ENCODE data around the gene FAM83C.

Gene FAM83C

DNA sequence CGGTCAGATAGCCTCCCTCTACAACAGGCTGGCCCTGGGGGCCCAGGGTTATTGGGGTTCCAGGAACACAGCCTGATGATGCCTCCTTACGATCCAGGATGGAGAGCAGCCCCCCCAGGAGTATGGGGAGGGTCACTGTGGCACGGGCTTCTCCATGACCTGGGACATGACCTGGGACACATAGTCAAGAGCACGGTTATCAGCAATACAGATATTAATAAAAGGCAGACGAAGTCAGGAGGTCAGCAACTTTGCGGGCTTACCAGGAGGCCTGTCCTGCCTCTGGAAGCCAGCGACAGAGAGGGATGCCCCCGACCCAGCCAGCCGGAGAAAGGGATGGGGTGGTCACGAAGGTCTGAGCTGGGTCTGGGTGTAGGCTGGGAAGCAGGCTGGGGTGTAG, 15.1 kb downstream of the FAM83C start:
- no peak for ATAC-seq (ENCODE audit: low read depth)
- Mint-ChIP-seq H3K27ac (peak overlapping the region; percentile 95), H3K9me3 (no peaks in the 10 kb centered on the region), H3K36me3 (peaks cover 17% of the 10 kb centered on the region), H3K4me1 (peaks cover 16% of the 10 kb centered on the region), H3K4me3 (peak overlapping the region; percentile 93), H3K27me3 (no peaks in the 10 kb centered on the region)
- DNase-seq (ENCODE audit: low spot score in 2 of 2), result no peak

DNA sequence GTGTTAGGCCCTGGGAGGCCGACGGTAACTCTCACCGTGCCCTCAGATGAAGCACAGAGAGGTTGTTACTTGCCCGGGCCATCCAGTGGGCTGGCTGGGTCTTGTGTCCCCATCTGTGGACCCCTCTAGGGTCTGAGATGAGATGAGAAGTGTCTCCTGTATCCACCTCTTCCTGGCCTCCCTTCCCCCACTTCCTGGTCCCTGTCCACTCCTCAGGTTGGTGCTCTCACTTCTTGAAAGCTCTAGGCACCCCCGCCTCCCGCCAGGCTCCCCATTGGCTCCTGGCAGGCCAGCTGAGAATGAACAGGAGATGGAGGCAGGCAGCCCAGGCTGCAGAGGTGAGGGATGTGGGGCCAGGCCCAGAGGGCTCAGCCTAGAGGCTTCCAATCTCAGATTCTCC, 15.8 kb downstream of the FAM83C start:
- H3K4me1 Mint-ChIP-seq, result peaks cover 15% of the 10 kb centered on the region
- H3K4me3 Mint-ChIP-seq, result peak overlapping the region; percentile 37
- ATAC-seq (ENCODE audit: low read depth) (no peak), DNase-seq (ENCODE audit: low spot score in 2 of 2) (no peak)
- H3K27ac Mint-ChIP-seq, result peak overlapping the region; percentile 95
- H3K36me3 Mint-ChIP-seq, result peaks cover 15% of the 10 kb centered on the region
- H3K9me3 Mint-ChIP-seq, result no peaks in the 10 kb centered on the region
- H3K27me3 Mint-ChIP-seq, result no peaks in the 10 kb centered on the region

DNA sequence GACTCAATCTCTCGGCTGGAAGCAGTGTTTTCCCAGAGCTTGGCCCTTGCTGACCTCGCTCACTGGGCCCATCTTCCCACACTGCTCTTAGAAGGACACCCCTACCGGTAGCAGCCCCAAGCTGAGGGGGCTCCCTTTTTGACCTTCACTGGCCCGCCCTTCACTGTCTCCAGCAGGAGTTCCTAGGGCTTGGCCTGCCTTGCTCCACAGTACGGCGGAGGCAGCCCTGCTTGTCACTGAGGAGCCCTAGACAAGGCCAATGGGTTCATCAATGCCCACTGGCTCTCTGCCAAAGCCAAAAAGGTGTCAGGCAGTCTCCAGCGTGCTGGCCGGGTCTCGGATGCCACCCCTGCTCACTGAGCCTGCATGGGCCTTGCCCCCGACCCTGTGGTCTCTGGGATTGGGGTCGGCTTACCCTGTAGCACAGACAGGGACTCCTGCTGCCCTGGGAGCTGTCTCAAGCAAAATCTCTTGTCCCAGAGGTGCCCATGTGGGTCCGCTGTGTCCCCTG, 16.4 kb downstream of the FAM83C start:
- no peak for DNase-seq (ENCODE audit: low spot score in 2 of 2)
- Mint-ChIP-seq H3K9me3 (no peaks in the 10 kb centered on the region), H3K4me1 (peaks cover 15% of the 10 kb centered on the region), H3K36me3 (peaks cover 21% of the 10 kb centered on the region), H3K4me3 (no peak overlapping the region), H3K27me3 (no peaks in the 10 kb centered on the region), H3K27ac (no peak overlapping the region)
- no peak for ATAC-seq (ENCODE audit: low read depth)

DNA sequence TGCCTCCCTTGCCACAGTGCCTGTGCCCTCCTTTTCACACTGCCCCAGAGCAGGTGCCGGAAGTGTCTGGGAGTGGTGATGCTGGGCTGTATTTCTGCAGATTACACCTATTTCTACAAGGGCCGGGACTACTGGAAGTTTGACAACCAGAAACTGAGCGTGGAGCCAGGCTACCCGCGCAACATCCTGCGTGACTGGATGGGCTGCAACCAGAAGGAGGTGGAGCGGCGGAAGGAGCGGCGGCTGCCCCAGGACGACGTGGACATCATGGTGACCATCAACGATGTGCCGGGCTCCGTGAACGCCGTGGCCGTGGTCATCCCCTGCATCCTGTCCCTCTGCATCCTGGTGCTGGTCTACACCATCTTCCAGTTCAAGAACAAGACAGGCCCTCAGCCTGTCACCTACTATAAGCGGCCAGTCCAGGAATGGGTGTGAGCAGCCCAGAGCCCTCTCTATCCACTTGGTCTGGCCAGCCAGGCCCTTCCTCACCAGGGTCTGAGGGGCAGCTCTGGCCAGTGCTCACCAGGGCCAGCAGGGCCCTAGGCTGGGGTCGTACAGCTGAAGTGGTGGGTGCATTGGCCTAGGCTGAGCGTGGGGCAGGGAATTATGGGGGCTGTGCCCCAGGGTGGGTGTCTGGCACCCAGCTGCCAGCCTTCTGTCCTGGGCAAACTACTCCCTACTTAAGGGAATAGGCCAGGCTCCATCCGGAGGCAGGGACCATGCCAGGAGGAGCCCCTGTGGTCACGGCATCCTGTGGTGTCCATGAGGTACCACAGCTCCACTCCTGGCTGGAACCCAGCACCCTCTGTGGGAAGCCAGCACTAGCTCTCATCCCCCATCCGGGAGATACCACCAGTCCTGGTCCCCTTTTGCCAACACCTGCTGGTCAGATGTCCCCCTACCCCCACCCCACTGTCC, 17.8 kb downstream of the FAM83C start:
- Mint-ChIP-seq H3K27ac (no peak overlapping the region), H3K9me3 (no peaks in the 10 kb centered on the region), H3K27me3 (no peaks in the 10 kb centered on the region), H3K4me1 (peaks cover 11% of the 10 kb centered on the region), H3K36me3 (peaks cover 16% of the 10 kb centered on the region), H3K4me3 (no peak overlapping the region)
- DNase-seq (ENCODE audit: low spot score in 2 of 2) (no peak), ATAC-seq (ENCODE audit: low read depth) (no peak)

DNA sequence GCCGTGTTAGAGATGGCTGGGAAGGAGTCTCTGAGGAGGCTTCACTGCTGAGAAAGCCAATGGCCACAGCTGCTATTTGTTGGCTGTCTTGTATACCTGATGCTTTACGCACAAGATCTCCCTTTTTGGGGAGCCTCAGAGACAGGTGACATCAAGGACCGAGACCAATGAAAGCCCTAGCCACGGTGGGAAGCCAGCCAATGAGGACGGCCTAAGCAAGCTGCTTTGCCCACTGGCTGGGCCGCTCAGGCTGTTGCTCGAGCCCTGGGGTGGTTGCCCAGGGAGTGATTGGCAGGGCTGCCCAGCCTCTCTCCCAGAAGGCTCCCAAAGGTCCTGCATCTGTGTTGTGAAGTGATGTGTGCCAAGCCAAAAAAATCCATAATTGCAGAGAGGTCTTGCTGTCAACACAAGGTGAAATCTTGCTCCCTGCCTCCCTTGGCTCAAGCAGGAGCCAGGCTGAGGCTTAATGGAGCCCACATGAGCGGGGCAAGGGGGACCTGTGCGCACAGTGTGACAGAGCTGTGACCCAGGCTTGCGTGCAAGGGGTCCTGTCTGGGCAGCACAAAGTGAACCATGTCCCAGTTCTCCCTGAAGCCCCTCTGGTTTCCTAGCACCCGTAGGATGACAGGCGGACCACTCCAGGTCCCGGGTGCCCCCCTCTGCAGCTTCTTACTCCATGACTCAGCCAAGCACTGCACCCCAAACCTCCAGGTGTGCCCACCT, 18.6 kb downstream of the FAM83C start:
- peaks cover 14% of the 10 kb centered on the region for H3K4me1 Mint-ChIP-seq
- H3K4me3 Mint-ChIP-seq, result no peak overlapping the region
- H3K27ac Mint-ChIP-seq, result no peak overlapping the region
- DNase-seq (ENCODE audit: low spot score in 2 of 2), result no peak
- H3K27me3 Mint-ChIP-seq, result no peaks in the 10 kb centered on the region
- no peaks in the 10 kb centered on the region for H3K9me3 Mint-ChIP-seq
- peaks cover 16% of the 10 kb centered on the region for H3K36me3 Mint-ChIP-seq
- no peak for ATAC-seq (ENCODE audit: low read depth)

DNA sequence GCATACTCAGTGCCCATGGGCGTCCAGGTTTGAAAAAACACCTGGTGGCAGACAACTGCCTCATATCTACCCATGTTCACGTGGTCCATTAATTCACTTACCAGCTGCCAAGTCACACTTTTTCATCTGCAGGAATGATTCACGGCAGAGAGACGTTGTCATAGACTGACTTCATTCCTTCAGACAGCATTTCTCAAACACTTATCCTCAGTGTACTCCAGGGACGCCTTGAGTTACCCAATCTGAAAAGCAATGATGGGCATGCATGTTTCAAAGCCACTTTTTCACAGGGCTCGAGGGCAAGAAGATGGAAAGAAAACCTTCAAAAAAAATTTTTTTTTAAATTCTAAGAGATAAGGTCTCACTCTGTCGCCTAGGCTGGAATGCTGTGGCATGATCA, 20.3 kb downstream of the FAM83C start:
- DNase-seq (ENCODE audit: low spot score in 2 of 2) (no peak), ATAC-seq (ENCODE audit: low read depth) (no peak)
- Mint-ChIP-seq H3K4me3 (no peak overlapping the region), H3K36me3 (peaks cover 17% of the 10 kb centered on the region), H3K27ac (no peak overlapping the region), H3K27me3 (no peaks in the 10 kb centered on the region), H3K4me1 (peaks cover 12% of the 10 kb centered on the region), H3K9me3 (no peaks in the 10 kb centered on the region)

DNA sequence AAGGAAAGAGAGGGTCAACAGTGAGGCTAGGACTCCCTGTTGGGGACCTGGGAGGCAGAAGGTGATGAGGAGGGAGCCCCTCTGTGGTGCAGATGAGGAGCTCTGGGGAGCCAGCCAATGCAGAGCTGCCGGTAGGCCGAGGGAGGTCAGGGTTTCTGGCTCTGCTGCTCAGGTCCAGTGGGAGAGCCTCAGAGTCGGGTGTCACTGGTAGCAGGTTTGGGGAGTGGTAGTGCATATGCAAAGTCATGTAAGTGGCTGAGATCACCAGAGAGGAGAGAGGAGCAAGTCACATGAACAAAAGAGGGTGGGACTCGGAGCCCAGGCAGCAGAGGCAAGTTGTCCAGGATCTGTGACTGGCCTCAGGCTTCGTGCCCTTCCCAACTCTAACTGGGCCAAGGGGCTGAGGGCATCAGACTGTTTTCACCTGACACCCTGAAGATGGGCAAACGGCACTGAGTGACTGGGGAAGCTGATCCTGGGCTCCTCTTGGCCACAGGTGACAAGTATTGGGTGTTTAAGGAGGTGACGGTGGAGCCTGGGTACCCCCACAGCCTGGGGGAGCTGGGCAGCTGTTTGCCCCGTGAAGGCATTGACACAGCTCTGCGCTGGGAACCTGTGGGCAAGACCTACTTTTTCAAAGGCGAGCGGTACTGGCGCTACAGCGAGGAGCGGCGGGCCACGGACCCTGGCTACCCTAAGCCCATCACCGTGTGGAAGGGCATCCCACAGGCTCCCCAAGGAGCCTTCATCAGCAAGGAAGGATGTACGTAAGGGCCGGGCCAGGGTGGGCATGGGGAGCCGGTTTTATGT, 20.9 kb downstream of the FAM83C start:
- DNase-seq (ENCODE audit: low spot score in 2 of 2), result no peak
- H3K27me3 Mint-ChIP-seq, result no peaks in the 10 kb centered on the region
- no peak overlapping the region for H3K27ac Mint-ChIP-seq
- peaks cover 12% of the 10 kb centered on the region for H3K4me1 Mint-ChIP-seq
- no peak for ATAC-seq (ENCODE audit: low read depth)
- no peaks in the 10 kb centered on the region for H3K9me3 Mint-ChIP-seq
- H3K36me3 Mint-ChIP-seq, result peaks cover 23% of the 10 kb centered on the region
- no peak overlapping the region for H3K4me3 Mint-ChIP-seq

DNA sequence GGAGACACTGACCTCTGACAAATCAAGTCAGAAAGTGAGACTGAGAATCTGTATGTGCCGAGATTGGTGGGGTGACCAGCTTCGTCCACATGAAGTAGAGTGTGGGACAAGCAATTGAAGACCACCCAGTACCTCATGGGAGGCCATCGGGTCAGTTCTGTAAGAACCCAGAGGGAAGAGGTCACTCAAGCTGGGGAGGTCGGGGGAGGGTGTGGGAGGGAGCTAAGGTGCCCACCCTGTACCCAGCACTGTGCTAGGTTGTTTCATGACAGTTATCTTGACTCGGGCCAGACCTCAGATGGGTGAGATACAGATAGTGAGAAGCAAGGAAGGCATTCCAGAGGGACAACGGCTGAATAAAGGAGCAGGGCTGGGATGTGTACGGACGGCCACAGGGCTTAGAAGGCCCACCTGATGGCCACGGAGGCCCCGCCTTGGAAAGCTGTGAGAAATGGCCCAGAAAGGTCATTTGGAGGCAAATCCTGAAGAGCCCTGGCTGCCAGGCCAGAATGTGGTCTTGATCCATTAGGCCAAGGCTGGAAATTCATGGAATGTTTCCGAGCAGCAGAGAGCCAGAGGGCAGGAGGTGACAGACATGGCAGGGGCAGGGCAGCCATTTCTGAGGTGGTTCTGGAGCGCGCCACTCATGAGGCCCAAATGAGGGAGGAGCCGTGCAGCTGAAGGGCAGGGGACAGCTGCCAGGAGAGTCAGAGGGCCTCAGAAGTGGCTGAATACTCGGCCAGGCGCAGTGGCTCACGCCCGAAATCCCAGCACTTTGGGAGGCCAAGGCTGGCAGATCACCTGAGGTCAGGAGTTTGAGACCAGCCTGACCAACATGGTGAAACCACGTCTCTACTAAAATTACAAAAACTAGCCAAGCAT, 22.0 kb downstream of the FAM83C start:
- no peak for DNase-seq (ENCODE audit: low spot score in 2 of 2)
- ATAC-seq (ENCODE audit: low read depth), result no peak
- Mint-ChIP-seq H3K27ac (no peak overlapping the region), H3K4me3 (no peak overlapping the region), H3K27me3 (no peaks in the 10 kb centered on the region), H3K36me3 (peaks cover 24% of the 10 kb centered on the region), H3K9me3 (no peaks in the 10 kb centered on the region), H3K4me1 (peaks cover 4% of the 10 kb centered on the region)

DNA sequence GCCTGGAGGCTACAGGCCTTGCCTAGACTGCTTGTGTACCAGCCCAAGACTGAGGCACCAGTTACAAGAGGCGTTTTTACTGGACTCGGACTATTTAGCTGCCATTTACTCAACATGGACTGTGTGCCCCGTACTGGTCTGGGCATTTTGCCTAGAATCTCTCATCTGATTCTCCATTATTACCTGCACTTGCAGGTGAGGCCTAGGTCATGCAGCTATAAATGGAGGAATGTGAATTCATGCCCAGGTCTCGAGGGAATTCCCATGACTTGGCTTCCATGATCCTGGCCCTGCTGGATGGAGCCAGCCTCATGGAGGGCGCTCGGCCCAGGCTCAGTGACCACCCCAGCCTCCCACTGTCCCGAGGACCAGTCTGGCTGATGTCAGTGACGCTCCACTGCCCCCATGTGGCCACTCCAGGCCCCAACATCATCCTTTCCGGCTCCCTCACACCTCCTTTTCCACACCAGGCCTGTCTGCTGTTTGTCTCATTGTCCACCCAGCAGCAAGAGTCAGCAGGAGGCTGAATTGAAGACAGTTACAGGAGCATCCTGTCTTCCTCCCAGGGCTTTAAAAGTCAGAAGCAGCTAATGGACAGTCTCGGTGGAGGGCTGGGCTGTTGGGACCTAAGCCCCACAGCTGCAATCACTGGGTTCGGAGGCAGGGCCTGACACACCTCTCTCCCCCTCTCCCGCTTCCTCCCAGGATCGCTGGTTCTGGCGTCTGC, 23.0 kb downstream of the FAM83C start:
- Mint-ChIP-seq H3K36me3 (peaks cover 27% of the 10 kb centered on the region), H3K27me3 (no peaks in the 10 kb centered on the region), H3K4me3 (no peak overlapping the region), H3K4me1 (peaks cover 4% of the 10 kb centered on the region), H3K27ac (no peak overlapping the region), H3K9me3 (no peaks in the 10 kb centered on the region)
- peak; percentile 69 for ATAC-seq (ENCODE audit: low read depth)
- DNase-seq (ENCODE audit: low spot score in 2 of 2), result peak; percentile 38 to 44

DNA sequence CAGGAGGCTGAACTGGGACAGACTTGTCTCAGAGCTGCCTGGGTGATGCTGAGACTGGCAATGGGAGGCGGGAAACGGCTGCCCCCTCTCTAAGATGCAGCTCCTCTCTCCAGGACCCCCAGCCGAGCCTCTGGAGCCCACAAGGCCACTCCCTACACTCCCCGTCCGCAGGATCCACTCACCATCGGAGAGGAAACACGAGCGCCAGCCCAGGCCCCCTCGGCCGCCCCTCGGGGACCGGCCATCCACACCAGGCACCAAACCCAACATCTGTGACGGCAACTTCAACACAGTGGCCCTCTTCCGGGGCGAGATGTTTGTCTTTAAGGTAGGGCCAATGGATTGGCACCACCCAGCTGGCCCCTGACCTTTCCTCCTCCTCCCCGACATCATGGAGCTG, 25.1 kb downstream of the FAM83C start:
- H3K4me3 Mint-ChIP-seq, result no peak overlapping the region
- DNase-seq (ENCODE audit: low spot score in 2 of 2), result no peak
- H3K9me3 Mint-ChIP-seq, result no peaks in the 10 kb centered on the region
- no peak overlapping the region for H3K27ac Mint-ChIP-seq
- ATAC-seq (ENCODE audit: low read depth), result no peak
- H3K36me3 Mint-ChIP-seq, result peaks cover 36% of the 10 kb centered on the region
- peaks cover 4% of the 10 kb centered on the region for H3K4me1 Mint-ChIP-seq
- H3K27me3 Mint-ChIP-seq, result no peaks in the 10 kb centered on the region

DNA sequence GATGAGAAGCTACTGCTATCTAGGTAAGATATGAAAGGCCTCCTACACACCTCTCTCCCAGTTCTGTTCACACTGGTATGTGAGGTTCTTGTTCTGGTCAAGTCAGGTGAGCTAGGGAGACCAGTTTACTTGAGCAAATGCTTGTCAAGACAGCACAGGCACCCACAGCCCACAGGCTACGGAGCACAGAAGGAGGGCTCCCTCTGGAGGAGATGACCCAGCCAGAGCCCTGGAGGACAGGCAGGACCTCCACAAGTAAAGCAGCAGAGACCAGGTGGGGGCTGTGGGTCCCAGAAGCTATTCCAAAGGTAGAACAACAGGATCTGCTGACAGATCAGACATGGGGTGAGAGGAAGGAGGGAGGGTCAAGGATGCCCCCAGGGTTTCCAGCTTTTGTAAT, 27.5 kb downstream of the FAM83C start:
- no peak overlapping the region for H3K4me3 Mint-ChIP-seq
- no peaks in the 10 kb centered on the region for H3K27me3 Mint-ChIP-seq
- no peak overlapping the region for H3K27ac Mint-ChIP-seq
- H3K9me3 Mint-ChIP-seq, result no peaks in the 10 kb centered on the region
- peaks cover 26% of the 10 kb centered on the region for H3K36me3 Mint-ChIP-seq
- H3K4me1 Mint-ChIP-seq, result peaks cover 4% of the 10 kb centered on the region
- no peak for ATAC-seq (ENCODE audit: low read depth)
- no peak for DNase-seq (ENCODE audit: low spot score in 2 of 2)

DNA sequence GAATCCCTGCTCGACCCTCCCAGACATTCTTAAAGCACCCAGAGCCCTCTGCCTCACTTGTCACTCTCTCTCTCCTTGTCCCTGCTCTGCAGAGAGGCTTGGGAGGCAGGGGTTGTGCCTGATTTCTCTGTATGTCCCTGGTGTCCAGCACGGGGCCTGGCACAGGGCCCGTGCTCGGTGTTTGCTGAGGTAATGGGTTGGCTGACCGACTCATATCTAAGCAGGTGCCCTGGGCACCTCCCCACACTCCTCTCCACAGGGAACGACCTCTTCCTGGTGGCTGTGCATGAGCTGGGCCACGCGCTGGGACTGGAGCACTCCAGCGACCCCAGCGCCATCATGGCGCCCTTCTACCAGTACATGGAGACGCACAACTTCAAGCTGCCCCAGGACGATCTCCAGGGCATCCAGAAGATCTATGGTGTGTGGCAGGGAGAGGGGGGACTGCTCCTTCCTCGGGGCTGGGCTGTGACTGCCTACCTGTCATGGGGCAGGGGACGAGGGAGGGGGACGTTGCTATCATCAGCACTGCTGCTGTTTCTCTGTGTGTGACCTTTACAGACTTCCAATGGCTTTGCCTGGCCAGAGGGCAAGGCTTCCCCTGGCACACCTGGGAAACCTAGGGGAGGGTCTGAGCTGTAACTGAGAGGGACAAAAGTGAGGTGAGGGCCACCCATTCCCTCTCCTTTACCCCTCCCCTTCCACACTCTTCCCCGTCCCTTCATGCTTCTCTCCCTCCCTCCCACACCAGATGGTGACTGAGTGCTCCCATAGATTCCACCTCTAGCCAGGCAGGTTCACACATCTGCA, 28.5 kb downstream of the FAM83C start:
- no peaks in the 10 kb centered on the region for H3K27me3 Mint-ChIP-seq
- H3K4me3 Mint-ChIP-seq, result no peak overlapping the region
- H3K36me3 Mint-ChIP-seq, result peaks cover 23% of the 10 kb centered on the region
- DNase-seq (ENCODE audit: low spot score in 2 of 2), result no peak
- H3K9me3 Mint-ChIP-seq, result no peaks in the 10 kb centered on the region
- ATAC-seq (ENCODE audit: low read depth), result no peak
- no peaks in the 10 kb centered on the region for H3K4me1 Mint-ChIP-seq
- peak overlapping the region; percentile 80 for H3K27ac Mint-ChIP-seq
